ENCODE results near the gene CD274.

The CD274 gene

GRCh38 chr9:5502553-5502952, 52.2 kb downstream of the CD274 start:
- DNase-seq = no peak

GRCh38 chr9:5509573-5509972, 59.2 kb downstream of the CD274 start:
- DNase-seq = no peak

GRCh38 chr9:5510360-5510931, 60.1 kb downstream of the CD274 start, which contains the start of gene PDCD1LG2:
TSS of gene PDCD1LG2 (plus strand) at chr9:5510531. CDS start at chr9:5522547, 12,016 bp downstream.
- DNase-seq = peak; percentile 75

GRCh38 chr9:5510989-5511388, 60.6 kb downstream of the CD274 start:
- DNase-seq = no peak

- DNase-seq = no peak
Measured at GRCh38 chr9:5511476-5511875, 61.1 kb downstream of the CD274 start.

- no peak for DNase-seq
Measured at GRCh38 chr9:5511935-5512580, 61.7 kb downstream of the CD274 start.

- DNase-seq = no peak
Measured at GRCh38 chr9:5512658-5513452, 62.5 kb downstream of the CD274 start.

GRCh38 chr9:5513966-5514616, 63.7 kb downstream of the CD274 start:
- DNase-seq = no peak

- no peak for DNase-seq
Measured at GRCh38 chr9:5514617-5515260, 64.4 kb downstream of the CD274 start.

- DNase-seq = no peak
Measured at GRCh38 chr9:5515261-5515650, 64.9 kb downstream of the CD274 start.

GRCh38 chr9:5516453-5517220, 66.3 kb downstream of the CD274 start:
- DNase-seq = no peak

- DNase-seq = no peak
Measured at GRCh38 chr9:5518171-5518936, 68.0 kb downstream of the CD274 start.

- peak; percentile 71 for DNase-seq
Measured at GRCh38 chr9:5518937-5519319, 68.6 kb downstream of the CD274 start.

Data from stimulated activated CD4-positive, alpha-beta T cell treated with anti-CD3 and anti-CD28 coated beads, Interleukin-15, amount 100 ng/mL, for 24 hours (primary cell).